GM21360 (cell line): ENCODE results near the gene PHTF2.

Source experiments
- ATAC-seq: cut with Tn5 transposase; IDR thresholded peaks from one replicate; pipeline ENCODE4 v1.9.1; 2021; ENCODE audit warnings: mild to moderate bottlenecking, moderate library complexity; ENCODE audit not compliant: unreplicated experiment

Gene PHTF2

DNA sequence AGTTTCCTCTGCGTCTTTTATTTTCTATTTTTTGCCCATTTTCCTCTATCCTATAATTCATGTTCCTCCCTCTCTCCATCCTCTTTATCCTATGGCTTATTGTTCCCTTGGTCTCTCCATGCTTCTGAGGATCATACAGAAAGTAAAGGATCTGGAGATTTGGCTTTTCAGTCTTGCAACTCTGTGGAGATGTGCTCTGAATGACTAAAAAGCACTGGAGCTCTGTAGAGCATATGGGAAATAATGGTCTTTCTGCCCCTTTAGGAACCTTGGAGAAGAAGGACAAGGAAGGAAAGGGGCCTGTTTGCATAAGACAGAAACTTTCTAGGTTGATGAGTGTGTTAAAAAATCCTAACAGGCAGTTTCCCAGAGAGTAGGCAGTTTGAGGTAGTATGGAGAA is 120.1 kb downstream of the PHTF2 start:
- ATAC-seq, result no peak

DNA sequence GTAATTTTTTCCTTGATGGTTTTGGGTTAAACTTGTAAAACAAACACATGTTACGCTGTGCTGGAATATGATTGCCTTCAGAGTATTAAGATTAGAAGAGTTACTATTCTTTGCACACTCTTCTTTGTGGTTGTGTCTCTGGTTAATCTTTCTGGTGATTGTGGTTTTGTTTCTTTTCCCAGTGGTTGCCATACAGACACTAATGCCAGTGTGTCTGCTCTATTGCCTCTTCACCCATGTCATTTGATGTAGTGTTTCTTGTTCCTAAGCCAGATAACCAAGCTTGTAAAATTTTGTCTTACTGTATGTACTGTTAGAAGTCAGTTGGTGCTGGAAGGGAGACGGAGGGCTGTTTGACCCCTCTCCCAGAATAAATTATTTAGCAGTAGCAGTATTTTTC is 124.8 kb downstream of the PHTF2 start:
- no peak for ATAC-seq

DNA sequence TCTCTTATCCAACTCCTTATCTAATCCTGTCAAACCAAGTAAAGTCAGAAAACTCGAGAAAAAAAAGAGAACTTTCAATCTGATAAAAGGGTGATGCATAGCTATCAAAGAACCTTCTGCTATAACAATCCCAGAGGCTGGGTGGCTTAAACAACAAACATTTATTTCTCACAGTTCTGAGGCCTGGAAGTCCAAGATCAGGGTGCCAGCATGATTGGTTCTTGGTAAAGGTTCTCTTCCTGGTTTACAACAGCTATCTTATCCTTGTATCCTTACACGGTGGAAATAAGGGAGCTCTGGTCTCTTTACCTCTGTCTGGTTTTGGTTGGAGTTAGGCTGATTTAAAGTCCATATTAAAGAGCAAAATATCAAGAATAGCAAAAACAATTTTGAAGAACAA is 131.9 kb downstream of the PHTF2 start:
- ATAC-seq, result no peak

GRCh38 chr7:77931841-77932240 is 133.3 kb downstream of the PHTF2 start:
- ATAC-seq, result no peak

- no peak for ATAC-seq
Observed at GRCh38 chr7:77933394-77933793, 134.8 kb downstream of the PHTF2 start.

GRCh38 chr7:77935652-77936348 is 137.2 kb downstream of the PHTF2 start:
- no peak for ATAC-seq

DNA sequence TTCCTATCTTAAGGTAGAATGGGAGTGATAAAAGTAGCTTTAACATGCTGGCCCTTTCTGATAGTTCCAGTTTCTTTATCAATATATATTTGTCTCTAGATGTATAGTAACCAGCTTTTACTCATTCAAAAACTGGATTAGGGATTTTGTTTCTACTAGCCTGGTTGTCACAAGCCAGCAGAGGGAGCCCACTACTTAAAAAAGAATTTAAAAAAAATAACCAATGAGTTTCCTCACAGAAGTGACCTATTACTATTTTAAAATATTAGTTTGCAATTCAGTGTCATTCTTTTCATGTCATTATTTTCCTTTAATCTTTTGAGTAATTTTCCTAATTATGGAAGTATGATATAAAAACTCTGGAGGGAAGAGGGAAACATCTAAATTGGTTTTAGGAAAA is 142.1 kb downstream of the PHTF2 start:
- ATAC-seq, result no peak

DNA sequence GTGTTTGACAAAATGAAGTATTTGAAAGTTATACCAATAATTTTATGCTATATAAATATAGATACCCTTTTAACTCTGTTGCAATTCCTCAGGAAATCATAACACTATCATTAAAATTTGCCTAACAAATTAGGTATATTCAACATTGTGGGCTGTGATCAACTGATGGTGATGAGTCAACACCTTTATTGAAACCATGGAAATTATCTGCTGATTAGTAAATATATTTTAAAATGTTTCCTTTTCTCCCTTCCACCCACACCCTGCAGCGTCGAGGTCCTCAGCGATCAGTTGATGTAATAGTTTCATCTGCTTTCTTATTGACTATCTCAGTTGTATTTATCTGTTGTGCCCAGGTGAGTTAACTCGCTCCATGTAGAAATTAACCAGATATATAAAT is 143.9 kb downstream of the PHTF2 start:
- no peak for ATAC-seq

GRCh38 chr7:77944183-77945182 is 145.9 kb downstream of the PHTF2 start:
- ATAC-seq, result no peak

- ATAC-seq, result no peak
Observed at GRCh38 chr7:77950548-77950947, 152.0 kb downstream of the PHTF2 start.

GRCh38 chr7:77954773-77955555 is 156.4 kb downstream of the PHTF2 start:
- ATAC-seq, result no peak

GRCh38 chr7:77958436-77958835 is 159.9 kb downstream of the PHTF2 start:
- ATAC-seq, result no peak

DNA sequence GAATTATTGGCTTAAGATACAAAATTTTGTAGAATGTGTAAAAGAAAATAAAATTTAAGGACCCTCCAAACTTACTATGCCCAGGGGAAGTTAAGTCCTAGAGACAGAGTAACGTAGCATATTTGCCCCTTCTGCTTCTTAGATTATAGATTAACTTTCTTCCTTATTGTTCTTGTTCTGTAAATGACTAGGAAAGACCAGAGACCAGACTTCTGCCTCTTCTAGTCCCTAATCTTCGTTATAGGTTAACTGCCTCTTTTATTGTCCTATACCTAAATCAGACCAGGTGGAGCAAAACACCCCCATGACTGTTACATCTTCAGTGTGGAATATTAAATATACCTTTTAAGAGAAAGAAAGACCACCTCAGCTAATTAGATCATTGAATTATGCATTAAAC is 160.5 kb downstream of the PHTF2 start:
- no peak for ATAC-seq

GRCh38 chr7:77960336-77960735 is 161.8 kb downstream of the PHTF2 start:
- no peak for ATAC-seq

DNA sequence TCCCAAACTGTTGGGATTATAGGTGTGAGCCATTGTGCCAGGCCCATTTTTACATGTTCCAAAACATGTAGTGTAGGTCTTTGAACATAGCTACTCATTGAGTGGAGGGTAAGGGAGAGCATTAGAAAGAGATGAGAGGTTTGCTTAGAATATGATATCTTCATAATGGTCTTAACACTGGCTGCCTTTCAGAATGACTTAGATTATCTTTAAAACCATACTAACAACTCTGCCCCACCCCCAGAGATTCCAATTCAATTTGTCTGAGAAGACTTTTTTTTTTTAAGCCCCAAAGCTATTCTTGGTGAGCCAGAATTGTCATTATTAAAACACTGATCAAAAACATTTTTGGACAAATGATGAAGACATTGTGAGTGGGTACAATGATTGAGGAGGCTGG is 168.9 kb downstream of the PHTF2 start:
- no peak for ATAC-seq

- no peak for ATAC-seq
Observed at GRCh38 chr7:77971726-77972125, 173.2 kb downstream of the PHTF2 start.

GRCh38 chr7:77975672-77976480 is 177.3 kb downstream of the PHTF2 start:
- no peak for ATAC-seq

DNA sequence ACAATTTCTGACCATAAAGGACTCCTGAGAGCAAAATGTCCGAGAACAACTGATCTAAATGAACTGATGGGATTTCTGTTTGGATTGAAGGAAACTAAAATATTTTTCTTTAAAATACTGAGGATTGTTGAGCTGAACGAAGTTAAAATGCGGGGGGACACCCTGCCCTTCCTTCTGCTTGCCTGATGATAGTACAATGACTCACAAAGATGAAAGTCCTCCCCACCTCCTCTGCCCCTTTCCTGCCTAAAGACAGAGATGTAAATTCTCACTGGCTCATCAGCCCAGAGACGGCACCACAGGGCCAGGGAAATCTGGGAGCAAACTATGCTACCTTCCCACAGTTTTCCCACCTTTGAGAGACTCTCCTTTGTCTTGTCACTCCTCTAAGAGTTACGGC is 180.6 kb downstream of the PHTF2 start:
- no peak for ATAC-seq

DNA sequence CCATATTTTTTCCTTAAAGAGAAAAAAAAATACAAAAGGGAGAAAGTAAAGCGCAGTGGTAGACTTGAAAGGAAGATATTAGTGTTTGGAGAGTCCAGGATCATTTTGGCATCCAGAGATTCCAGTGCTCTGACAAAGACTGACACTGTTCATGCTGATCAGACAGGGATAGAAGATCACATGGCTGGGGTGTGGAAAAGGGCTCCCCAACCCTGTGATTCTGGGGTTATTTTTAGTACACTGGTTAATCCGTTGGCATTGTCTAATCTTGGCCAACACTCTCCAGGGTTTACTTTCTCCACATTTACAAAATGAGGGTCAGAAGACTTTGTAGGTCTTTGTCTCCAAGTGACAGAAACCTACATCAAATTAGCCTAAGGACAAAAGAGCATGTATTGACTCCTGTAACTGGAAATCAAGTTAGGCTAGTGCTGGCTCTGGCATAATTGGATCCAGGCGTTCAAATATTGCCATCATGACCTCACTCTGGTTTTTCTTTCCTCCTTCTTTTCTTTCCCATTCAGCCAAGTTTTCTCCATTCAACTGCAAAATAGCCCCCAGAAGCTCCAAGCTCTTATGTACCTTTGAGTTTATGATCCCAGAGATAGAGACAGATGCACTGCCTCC is 181.6 kb downstream of the PHTF2 start:
- ATAC-seq, result no peak

GRCh38 chr7:77982926-77983550 is 184.5 kb downstream of the PHTF2 start:
- ATAC-seq, result no peak
